Kidney (tissue), 14 donors: ENCODE results near the gene RXYLT1. TPM values are rescaled to one million over a fixed set of nuclear protein-coding genes. Genes with fewer than 3 reads are reported as not detected.
A peak's percentile ranks its signal among the peaks of the same experiment; 100 is the strongest.

Source experiments
- DNase-seq, 5 donors: peaks; one replicate each; pipeline ENCODE4 v3.0.0-alpha.2; 2013 to 2020
- FAIRE-seq: peaks from 2 replicates; lab custom pipeline; 2012; peaks lifted over from hg19 to GRCh38; lab: Jason Lieb, UNC
- H3K27ac ChIP-seq, 2 donors: one replicate each; pipeline ENCODE4 v1.7.0; 2013; ENCODE audit warnings: low read depth in 2 of 2, low read length in 2 of 2, inconsistent platforms in 1 of 2
- H3K27me3 ChIP-seq: one replicate; pipeline ENCODE4 v1.7.1; 2013; ENCODE audit warnings: low read length, inconsistent platforms; ENCODE audit not compliant: control insufficient read depth, insufficient read depth
- H3K36me3 ChIP-seq, 3 donors: one replicate each; pipeline versions ENCODE4 v1.7.0 to v1.7.1; 2013; ENCODE audit warnings: low read length in 3 of 3, control low read depth in 1 of 3, inconsistent platforms in 1 of 3; ENCODE audit not compliant: insufficient read depth in 3 of 3, control insufficient read depth in 2 of 3
- H3K4me1 ChIP-seq, 3 donors: one replicate each; pipeline versions ENCODE4 v1.7.0 to v1.7.1; 2013; ENCODE audit warnings: low read length in 3 of 3, inconsistent platforms in 1 of 3, low read depth in 1 of 3; ENCODE audit not compliant: control insufficient read depth in 2 of 3, insufficient read depth in 2 of 3
- H3K4me3 ChIP-seq, 3 donors: one replicate each; pipeline versions ENCODE4 v1.7.0 to v1.8.1; 2013; ENCODE audit warnings: low read length in 3 of 3, control low read depth in 1 of 3, inconsistent platforms in 1 of 3
- H3K9ac ChIP-seq, 3 donors: one replicate each; pipeline versions ENCODE4 v1.7.0 to v1.7.1; 2013; ENCODE audit warnings: low read length in 3 of 3, control low read depth in 1 of 3, inconsistent platforms in 1 of 3
- H3K9me3 ChIP-seq, 3 donors: one replicate each; pipeline versions ENCODE4 v1.7.0 to v1.7.1; 2013; ENCODE audit warnings: low read length in 3 of 3, control low read depth in 1 of 3, inconsistent platforms in 1 of 3; ENCODE audit not compliant: control insufficient read depth in 2 of 3, insufficient read depth in 1 of 3
- CTCF ChIP-seq: IDR thresholded peaks from 3 replicates; pipeline ENCODE4 v1.5.1; 2012; ENCODE audit warnings: mild to moderate bottlenecking, moderate library complexity, borderline replicate concordance; ENCODE audit not compliant: insufficient read depth; ENCODE audit errors: extremely low read depth
- intact Hi-C: fragments of 100-400 bp; cut with DNase I; formaldehyde crosslinking; loops from one replicate; pipeline ENCODE4 v1.11.1; 2022
- polyA plus RNA-seq: library from polyadenylated mRNA; stranded (reverse); fragments of 350-450 nt; fragmentation: Illumina TruSeq; extraction: RNeasy Lipid Tissue Mini Kit (QIAGEN cat#74804); gene quantifications from one replicate; pipeline ENCODE4 v1.2.3, GENCODE V29; 2014; ENCODE audit warnings: low read depth, low replicate concordance; ENCODE audit not compliant: insufficient read depth
- total RNA-seq: library from RNA; stranded (reverse); fragmentation: NEBNext Ultra II Directional; extraction: Animal tissue kit (Norgen Biotek cat#: 25700); gene quantifications from one replicate; pipeline ENCODE4 v1.2.1, GENCODE V29; 2021
- donor health status: control.
- donor health status: control.
- donor health status: control.
- donor health status: control.
- donor health status: control.
- donor health status: DM: yes; HTN: yes; CAD: no.
- donor health status: Normal renal cell carcinoma (clear cell type).

RXYLT1 gene
- total and polyA plus RNA-seq, 2 donors from 2014 or later, result 15.9 to 17.5 TPM

GRCh38 chr12:63846238-63846967 is 66.7 kb downstream of the RXYLT1 start:
- no peak for TF ChIP-seq CTCF
- Histone ChIP-seq H3K4me3 (peak overlapping the region; percentile 95 to 99 (median 99)), H3K27ac (no peak overlapping the region), H3K27me3 (no peaks in the 10 kb centered on the region), H3K9ac (peak overlapping the region; percentile 25 to 96 (median 32)), H3K9me3 (no peaks in the 10 kb centered on the region), H3K36me3 (no peaks in the 10 kb centered on the region), H3K4me1 (peaks cover 3 to 17% (median 16%) of the 10 kb centered on the region in 3 donors)
- FAIRE-seq (no peak), DNase-seq (peak in 1 of 5 donors; percentile 51)
- intact Hi-C loops, result no loop called here

DNA sequence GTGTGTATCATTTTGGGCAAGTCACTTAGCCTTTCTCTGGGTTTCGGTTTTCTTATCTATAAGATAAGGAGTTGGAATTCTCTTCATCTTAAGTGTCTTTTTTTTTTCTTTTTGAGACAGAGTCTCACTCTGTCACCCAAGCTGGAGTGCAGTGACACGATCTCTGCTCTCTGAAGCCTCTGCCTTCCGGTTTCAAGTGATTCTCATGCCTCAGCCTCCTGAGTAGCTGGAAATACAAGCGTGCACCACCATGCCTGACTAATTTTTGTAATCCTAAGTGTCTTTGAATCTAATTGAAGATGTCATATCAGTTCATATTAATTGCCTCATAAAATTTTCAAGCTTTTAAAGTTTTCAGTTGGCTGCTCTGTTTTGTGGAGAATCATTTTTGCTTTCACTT is 68.7 kb downstream of the RXYLT1 start:
- intact Hi-C loops, result no loop called here
- no peak for TF ChIP-seq CTCF
- Histone ChIP-seq H3K36me3 (no peaks in the 10 kb centered on the region), H3K27ac (no peak overlapping the region), H3K9ac (no peak overlapping the region), H3K9me3 (no peaks in the 10 kb centered on the region), H3K27me3 (no peaks in the 10 kb centered on the region), H3K4me1 (peaks cover 3 to 21% (median 17%) of the 10 kb centered on the region in 3 donors), H3K4me3 (no peak overlapping the region)
- FAIRE-seq (no peak), DNase-seq (no peak)

- no peak for TF ChIP-seq CTCF
- no peak for DNase-seq
- Histone ChIP-seq H3K4me3 (no peak overlapping the region), H3K4me1 (peaks cover 3 to 25% (median 17%) of the 10 kb centered on the region in 3 donors), H3K27ac (no peak overlapping the region), H3K27me3 (no peaks in the 10 kb centered on the region), H3K9ac (no peak overlapping the region), H3K36me3 (no peaks in the 10 kb centered on the region), H3K9me3 (no peaks in the 10 kb centered on the region)
- intact Hi-C loops, result no loop called here
- no peak for FAIRE-seq
Measured at GRCh38 chr12:63849106-63849620, 69.5 kb downstream of the RXYLT1 start.
